OCI-LY3 (cell line): ENCODE results near the gene CRTC3.

Source experiments
- EZH2phosphoT487 ChIP-seq: fragments of 200-600 bp; shearing (Covaris generic); IDR thresholded peaks from 2 replicates; pipeline ENCODE4 v1.6.1; 2018; ENCODE audit warnings: antibody characterized with exemption, mixed run types, low read depth
- TF ChIP-seq, protein P1 (sequence below): fragments of 200-600, 300-600 bp; sonication (generic); IDR thresholded peaks from 2 replicates; pipeline ENCODE4 v1.5.1; 2014; ENCODE audit warnings: antibody characterized with exemption, low read length, low read depth

DNA sequence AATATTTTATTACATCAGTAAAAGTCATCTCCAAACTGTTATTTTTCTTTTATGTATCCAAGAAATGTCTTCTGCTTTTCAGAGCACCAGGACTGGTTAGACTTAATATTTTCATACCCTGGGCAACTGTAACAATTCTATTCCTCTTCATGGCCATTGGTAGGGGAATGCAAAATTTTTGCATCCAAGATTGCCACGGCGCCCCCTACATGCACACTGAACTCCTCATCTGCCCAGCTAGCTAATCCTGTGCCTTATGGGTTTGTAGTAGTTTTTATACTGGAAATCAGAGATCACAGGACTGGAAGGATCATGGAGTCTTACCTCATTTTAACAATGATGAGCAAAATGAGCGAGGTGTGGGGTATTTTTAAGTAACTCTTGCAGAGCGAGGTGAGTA, 74.2 kb downstream of the CRTC3 start:
- TF ChIP-seq, protein P1, sequence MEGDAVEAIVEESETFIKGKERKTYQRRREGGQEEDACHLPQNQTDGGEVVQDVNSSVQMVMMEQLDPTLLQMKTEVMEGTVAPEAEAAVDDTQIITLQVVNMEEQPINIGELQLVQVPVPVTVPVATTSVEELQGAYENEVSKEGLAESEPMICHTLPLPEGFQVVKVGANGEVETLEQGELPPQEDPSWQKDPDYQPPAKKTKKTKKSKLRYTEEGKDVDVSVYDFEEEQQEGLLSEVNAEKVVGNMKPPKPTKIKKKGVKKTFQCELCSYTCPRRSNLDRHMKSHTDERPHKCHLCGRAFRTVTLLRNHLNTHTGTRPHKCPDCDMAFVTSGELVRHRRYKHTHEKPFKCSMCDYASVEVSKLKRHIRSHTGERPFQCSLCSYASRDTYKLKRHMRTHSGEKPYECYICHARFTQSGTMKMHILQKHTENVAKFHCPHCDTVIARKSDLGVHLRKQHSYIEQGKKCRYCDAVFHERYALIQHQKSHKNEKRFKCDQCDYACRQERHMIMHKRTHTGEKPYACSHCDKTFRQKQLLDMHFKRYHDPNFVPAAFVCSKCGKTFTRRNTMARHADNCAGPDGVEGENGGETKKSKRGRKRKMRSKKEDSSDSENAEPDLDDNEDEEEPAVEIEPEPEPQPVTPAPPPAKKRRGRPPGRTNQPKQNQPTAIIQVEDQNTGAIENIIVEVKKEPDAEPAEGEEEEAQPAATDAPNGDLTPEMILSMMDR = peak; percentile 73
- TF ChIP-seq EZH2phosphoT487 = no peak
